ENCODE measurements around the gene PROX1.

- TF ChIP-seq PKNOX1 (IDR thresholded peaks at IDR 0.05) = no peak
- no peak for TF ChIP-seq TARDBP (IDR thresholded peaks at IDR 0.05)
- no peak for TF ChIP-seq SP1 (IDR thresholded peaks at IDR 0.05)
- no peak for TF ChIP-seq NFRKB (IDR thresholded peaks at IDR 0.05)
- no peak for TF ChIP-seq HDGF (IDR thresholded peaks at IDR 0.05; ENCODE audit: borderline replicate concordance)
- no peak for TF ChIP-seq ARNT (IDR thresholded peaks at IDR 0.05)
- no peak for TF ChIP-seq FOXA1 (IDR thresholded peaks at IDR 0.05)
- TF ChIP-seq LEF1 (IDR thresholded peaks at IDR 0.05; ENCODE audit: borderline replicate concordance) = no peak
- TF ChIP-seq SUZ12 (IDR thresholded peaks at IDR 0.05) = no peak
- TF ChIP-seq ELF4 (IDR thresholded peaks at IDR 0.05) = no peak
- no peak for TF ChIP-seq FOXM1 (IDR thresholded peaks at IDR 0.05; ENCODE audit: borderline replicate concordance)
Observed at GRCh38 chr1:214004014-214004413, 16.2 kb downstream of the PROX1 start.

Measured in HEK293T (cell line).